Breast epithelium (tissue), 3 donors: ENCODE data around the gene FOXA3.

Experiments
- CTCF ChIP-seq, 3 donors: fragments of 450-650 bp; IDR thresholded peaks; one replicate each; pipeline ENCODE4 v1.5.1; 2016 to 2017; ENCODE audit warnings: antibody characterized with exemption in 3 of 3, mild to moderate bottlenecking in 3 of 3, moderate library complexity in 3 of 3
- POLR2A ChIP-seq: fragments of 450-650 bp; IDR thresholded peaks from one replicate; pipeline ENCODE4 v1.6.1; 2016; ENCODE audit warnings: antibody characterized with exemption, mild to moderate bottlenecking, moderate library complexity
- POLR2AphosphoS5 ChIP-seq, 3 donors: sonication (generic); formaldehyde crosslinking; IDR thresholded peaks; one replicate each; pipeline ENCODE4 v1.6.1; 2017; ENCODE audit warnings: antibody characterized with exemption in 3 of 3

- TF ChIP-seq POLR2A (no peak), CTCF (IDR thresholded peaks at IDR 0.05) (no peak), POLR2AphosphoS5 (IDR thresholded peaks at IDR 0.05) (no peak)
Observed at GRCh38 chr19:45876161-45876410, 12.0 kb downstream of the FOXA3 start.
